Loucy (cell line): ENCODE data around the gene KLHL6.

Source experiments
- EZH2phosphoT487 ChIP-seq: fragments of 200-600 bp; IDR thresholded peaks from 2 replicates; pipeline ENCODE4 v1.6.1; 2018; ENCODE audit warnings: antibody characterized with exemption, mild to moderate bottlenecking, moderate library complexity, borderline replicate concordance
- TF ChIP-seq, protein P1 (sequence below): fragments of 200-600 bp; sonication (generic); conservative IDR thresholded peaks from 2 replicates; pipeline ENCODE4 v1.5.1; 2014; ENCODE audit warnings: mild to moderate bottlenecking, antibody characterized with exemption, low read length

- TF ChIP-seq, protein P1, sequence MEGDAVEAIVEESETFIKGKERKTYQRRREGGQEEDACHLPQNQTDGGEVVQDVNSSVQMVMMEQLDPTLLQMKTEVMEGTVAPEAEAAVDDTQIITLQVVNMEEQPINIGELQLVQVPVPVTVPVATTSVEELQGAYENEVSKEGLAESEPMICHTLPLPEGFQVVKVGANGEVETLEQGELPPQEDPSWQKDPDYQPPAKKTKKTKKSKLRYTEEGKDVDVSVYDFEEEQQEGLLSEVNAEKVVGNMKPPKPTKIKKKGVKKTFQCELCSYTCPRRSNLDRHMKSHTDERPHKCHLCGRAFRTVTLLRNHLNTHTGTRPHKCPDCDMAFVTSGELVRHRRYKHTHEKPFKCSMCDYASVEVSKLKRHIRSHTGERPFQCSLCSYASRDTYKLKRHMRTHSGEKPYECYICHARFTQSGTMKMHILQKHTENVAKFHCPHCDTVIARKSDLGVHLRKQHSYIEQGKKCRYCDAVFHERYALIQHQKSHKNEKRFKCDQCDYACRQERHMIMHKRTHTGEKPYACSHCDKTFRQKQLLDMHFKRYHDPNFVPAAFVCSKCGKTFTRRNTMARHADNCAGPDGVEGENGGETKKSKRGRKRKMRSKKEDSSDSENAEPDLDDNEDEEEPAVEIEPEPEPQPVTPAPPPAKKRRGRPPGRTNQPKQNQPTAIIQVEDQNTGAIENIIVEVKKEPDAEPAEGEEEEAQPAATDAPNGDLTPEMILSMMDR: no peak
- no peak for TF ChIP-seq EZH2phosphoT487
These were observed 29.4 kb upstream of the KLHL6 start for GRCh38 chr3:183584914-183585280.
